SU-DHL-6 (cell line): ENCODE measurements around the gene PLCB2.

Experiments
- H2AFZ ChIP-seq: fragments of 200-600 bp; sonication (generic); 2 replicates; pipeline ENCODE4 v1.6.1; 2014; ENCODE audit warnings: low read depth, mild to moderate bottlenecking, moderate library complexity, mixed read lengths, antibody characterized with exemption, low read length; ENCODE audit not compliant: severe bottlenecking
- H3F3A ChIP-seq: fragments of 200-600 bp; shearing (Covaris generic); 2 replicates; pipeline ENCODE4 v1.6.0; 2016; ENCODE audit warnings: antibody characterized with exemption, mild to moderate bottlenecking; ENCODE audit not compliant: insufficient read depth
- H3K27ac ChIP-seq: fragments of 200-600 bp; sonication (generic); 2 replicates; pipeline ENCODE4 v1.5.1; 2016; ENCODE audit warnings: low read depth, mild to moderate bottlenecking, low read length, moderate library complexity, mixed read lengths
- H3K27me3 ChIP-seq: fragments of 200-600 bp; sonication (generic), shearing (Covaris generic); 2 replicates; pipeline ENCODE4 v1.6.0; 2014; ENCODE audit warnings: mild to moderate bottlenecking, low read length
- H3K36me3 ChIP-seq: fragments of 200-600 bp; sonication (generic); 2 replicates; pipeline ENCODE4 v1.6.1; 2014; ENCODE audit warnings: mild to moderate bottlenecking, low read length, mixed read lengths
- H3K4me2 ChIP-seq: fragments of 300-600, 200-600 bp; shearing (Covaris generic), sonication (generic); 2 replicates; pipeline ENCODE4 v1.6.0; 2014; ENCODE audit warnings: low read length, low read depth, mild to moderate bottlenecking; ENCODE audit not compliant: poor library complexity, severe bottlenecking
- H3K4me3 ChIP-seq: fragments of 200-600 bp; sonication (generic); 2 replicates; pipeline ENCODE4 v1.5.1; 2014; ENCODE audit warnings: antibody characterized with exemption, low read length, mild to moderate bottlenecking, mixed read lengths; ENCODE audit not compliant: insufficient read depth, poor library complexity, severe bottlenecking
- H3K79me2 ChIP-seq: fragments of 200-600 bp; sonication (generic); 2 replicates; pipeline ENCODE4 v1.6.1; 2014; ENCODE audit warnings: mild to moderate bottlenecking, low read length, moderate library complexity; ENCODE audit not compliant: insufficient read depth
- H3K9ac ChIP-seq: fragments of 200-600 bp; sonication (generic); 2 replicates; pipeline ENCODE4 v1.7.0; 2014; ENCODE audit warnings: mild to moderate bottlenecking, low read length
- H3K9me2 ChIP-seq: fragments of 200-600 bp; sonication (generic); replicated peaks from 2 replicates; pipeline ENCODE4 v1.6.1; 2014; ENCODE audit warnings: low read length; ENCODE audit not compliant: insufficient read depth
- H3K9me3 ChIP-seq: fragments of 200-600 bp; sonication (generic); 2 replicates; pipeline ENCODE4 v1.6.1; 2014; ENCODE audit warnings: low read length, mixed read lengths; ENCODE audit not compliant: insufficient read depth
- H4K20me1 ChIP-seq: fragments of 200-600 bp; sonication (generic); 2 replicates; pipeline ENCODE4 v1.6.1; 2014; ENCODE audit warnings: low read depth, mild to moderate bottlenecking, antibody characterized with exemption, low read length, moderate library complexity, mixed read lengths
- CTCF ChIP-seq: fragments of 200-600 bp; sonication (generic); IDR thresholded peaks from one replicate; pipeline ENCODE4 v1.5.1; 2017; ENCODE audit warnings: antibody characterized with exemption, mild to moderate bottlenecking, low read length, moderate library complexity; ENCODE audit not compliant: insufficient read depth, poor library complexity, severe bottlenecking
- EZH2phosphoT487 ChIP-seq: fragments of 200-600 bp; sonication (generic), shearing (Covaris generic); conservative IDR thresholded peaks from 2 replicates; pipeline ENCODE4 v1.6.1; 2018; ENCODE audit warnings: mild to moderate bottlenecking, antibody characterized with exemption, low read length, moderate library complexity, mixed read lengths

PLCB2 gene

GRCh38 chr15:40245666-40246450 is 61.9 kb downstream of the PLCB2 start:
- H4K20me1 ChIP-seq, result no peaks in the 10 kb centered on the region
- no peaks in the 10 kb centered on the region for H3K27me3 ChIP-seq
- H3F3A ChIP-seq, result no peaks in the 10 kb centered on the region
- H3K36me3 ChIP-seq, result no peaks in the 10 kb centered on the region
- H3K4me2 ChIP-seq, result no peak overlapping the region
- H3K9ac ChIP-seq, result no peak overlapping the region
- H3K27ac ChIP-seq, result no peak overlapping the region
- TF ChIP-seq EZH2phosphoT487 (no peak), CTCF (no peak)
- H2AFZ ChIP-seq, result no peak overlapping the region
- no peaks in the 10 kb centered on the region for H3K9me2 ChIP-seq
- no peak overlapping the region for H3K4me3 ChIP-seq
- no peaks in the 10 kb centered on the region for H3K79me2 ChIP-seq
- H3K9me3 ChIP-seq, result no peaks in the 10 kb centered on the region

DNA sequence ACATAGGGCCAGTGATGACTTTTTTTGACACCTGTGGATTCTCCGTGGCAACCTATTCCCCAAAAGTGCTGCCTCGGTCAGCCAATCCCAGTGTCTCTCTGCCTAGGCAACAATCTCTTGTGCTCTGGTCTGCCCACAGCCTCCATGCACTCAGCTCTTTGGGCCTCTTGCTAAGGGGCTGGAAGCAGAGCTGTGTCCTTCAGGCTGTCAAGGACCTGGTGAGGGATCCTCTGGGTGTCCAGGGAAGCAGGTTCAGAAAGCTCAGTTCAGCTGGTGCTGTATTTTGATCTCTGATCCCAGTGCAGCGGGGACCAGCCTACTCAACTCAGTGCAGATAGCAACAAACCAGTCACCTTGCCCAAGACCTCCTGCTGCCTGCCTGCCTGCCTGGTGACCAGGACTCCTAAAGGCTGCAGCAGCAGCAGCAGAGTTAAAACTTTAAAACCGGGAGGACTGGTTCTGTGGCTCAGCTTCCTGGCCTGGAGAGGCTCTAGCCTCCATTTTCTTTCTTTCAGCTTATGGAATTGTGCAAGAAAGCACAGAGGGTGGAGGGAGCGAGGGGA is 62.7 kb downstream of the PLCB2 start:
- H3K27ac ChIP-seq, result no peak overlapping the region
- H3K9ac ChIP-seq, result no peak overlapping the region

DNA sequence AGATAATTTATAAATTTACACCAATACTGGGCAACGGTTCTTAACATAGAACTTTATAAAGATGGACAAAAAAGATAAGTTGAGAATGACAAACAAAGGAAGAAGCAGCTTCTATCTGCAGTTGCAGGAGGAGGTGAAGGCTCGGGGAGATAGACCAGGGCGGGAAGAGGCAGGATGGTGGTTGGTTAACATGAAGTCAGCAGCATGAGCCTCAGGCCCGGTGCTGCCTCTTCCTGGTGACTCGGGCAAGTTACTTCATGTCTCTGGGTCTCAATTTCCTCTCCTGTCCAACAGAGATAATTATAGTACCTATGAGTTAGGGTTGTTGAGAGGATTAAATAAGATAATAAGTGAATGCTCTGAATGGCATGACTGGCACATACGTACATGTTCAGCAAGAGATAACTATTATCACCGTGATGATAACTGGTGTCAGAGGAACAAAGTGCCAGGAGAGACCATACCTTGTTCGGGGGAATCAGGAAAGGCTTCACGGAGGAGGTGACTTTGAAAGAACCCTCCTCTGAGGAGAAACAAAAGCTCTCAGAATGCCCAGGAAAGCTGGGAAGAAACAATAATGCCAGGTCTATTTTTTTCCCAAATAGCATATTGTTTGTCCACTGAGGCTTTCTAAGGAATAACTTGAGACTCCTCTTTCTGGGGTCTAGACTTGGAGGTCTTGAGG is 64.5 kb downstream of the PLCB2 start:
- Histone ChIP-seq H3K9me3 (no peaks in the 10 kb centered on the region), H3K27me3 (no peaks in the 10 kb centered on the region), H4K20me1 (no peaks in the 10 kb centered on the region), H3K36me3 (no peaks in the 10 kb centered on the region), H3K4me2 (no peak overlapping the region), H3K79me2 (no peaks in the 10 kb centered on the region), H2AFZ (no peak overlapping the region), H3K4me3 (no peak overlapping the region), H3K9me2 (no peaks in the 10 kb centered on the region), H3F3A (no peaks in the 10 kb centered on the region), H3K27ac (no peak overlapping the region), H3K9ac (no peak overlapping the region)
- TF ChIP-seq CTCF, result no peak
- no peak for TF ChIP-seq EZH2phosphoT487

More for the DNA sequence above, 62.7 kb downstream of the PLCB2 start:
- Histone ChIP-seq H3F3A (no peaks in the 10 kb centered on the region), H4K20me1 (no peaks in the 10 kb centered on the region), H3K9me3 (no peaks in the 10 kb centered on the region), H2AFZ (no peak overlapping the region), H3K36me3 (no peaks in the 10 kb centered on the region), H3K4me3 (no peak overlapping the region), H3K27me3 (no peaks in the 10 kb centered on the region), H3K4me2 (no peak overlapping the region), H3K79me2 (no peaks in the 10 kb centered on the region), H3K9me2 (no peaks in the 10 kb centered on the region)
- no peak for TF ChIP-seq EZH2phosphoT487
- no peak for TF ChIP-seq CTCF
